D721Med (cell line): ENCODE results near the gene CD247.

Experiments used
- DNase-seq: peaks from one replicate; pipeline ENCODE4 v3.0.0; 2011; ENCODE audit warnings: low spot score; ENCODE audit not compliant: insufficient read length
- FAIRE-seq: peaks from 2 replicates; lab custom pipeline; 2011; peaks lifted over from hg19 to GRCh38; lab: Jason Lieb, UNC
- TF ChIP-seq, protein P1 (sequence below): IDR thresholded peaks from 2 replicates; pipeline ENCODE4 v1.5.1; 2012; ENCODE audit warnings: mild to moderate bottlenecking, control low read depth; ENCODE audit not compliant: insufficient read depth; ENCODE audit errors: missing control alignments

Gene CD247

DNA sequence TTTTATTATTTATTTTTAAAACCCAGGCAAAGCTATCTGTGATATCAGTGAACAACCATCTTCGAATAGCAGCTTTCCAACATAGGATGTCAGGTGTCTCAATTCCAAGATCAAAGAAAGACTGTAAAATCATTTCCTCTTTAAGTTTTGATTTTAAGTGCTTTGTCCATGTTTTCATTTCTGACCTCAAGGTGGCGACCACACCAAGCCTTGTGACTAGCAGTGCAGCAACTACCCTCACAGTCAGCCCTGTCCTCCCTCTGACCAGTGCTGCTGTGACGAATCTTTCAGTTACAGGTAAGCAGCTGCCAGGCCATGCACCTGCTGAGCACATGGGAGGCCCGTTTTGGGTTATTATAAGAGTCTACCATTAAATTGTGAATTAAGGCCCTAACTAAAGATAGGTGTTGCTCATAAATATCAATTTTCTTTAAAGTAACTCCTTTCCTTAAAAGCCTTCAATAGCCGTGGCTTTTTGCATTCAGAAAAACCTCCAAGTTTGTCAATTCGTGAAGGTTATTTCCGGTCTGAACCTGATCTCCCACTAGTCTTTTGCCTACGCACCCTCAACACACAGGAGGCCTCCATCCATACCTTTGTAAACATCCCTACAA lies 117.0 kb downstream of the CD247 start:
- TF ChIP-seq, protein P1, sequence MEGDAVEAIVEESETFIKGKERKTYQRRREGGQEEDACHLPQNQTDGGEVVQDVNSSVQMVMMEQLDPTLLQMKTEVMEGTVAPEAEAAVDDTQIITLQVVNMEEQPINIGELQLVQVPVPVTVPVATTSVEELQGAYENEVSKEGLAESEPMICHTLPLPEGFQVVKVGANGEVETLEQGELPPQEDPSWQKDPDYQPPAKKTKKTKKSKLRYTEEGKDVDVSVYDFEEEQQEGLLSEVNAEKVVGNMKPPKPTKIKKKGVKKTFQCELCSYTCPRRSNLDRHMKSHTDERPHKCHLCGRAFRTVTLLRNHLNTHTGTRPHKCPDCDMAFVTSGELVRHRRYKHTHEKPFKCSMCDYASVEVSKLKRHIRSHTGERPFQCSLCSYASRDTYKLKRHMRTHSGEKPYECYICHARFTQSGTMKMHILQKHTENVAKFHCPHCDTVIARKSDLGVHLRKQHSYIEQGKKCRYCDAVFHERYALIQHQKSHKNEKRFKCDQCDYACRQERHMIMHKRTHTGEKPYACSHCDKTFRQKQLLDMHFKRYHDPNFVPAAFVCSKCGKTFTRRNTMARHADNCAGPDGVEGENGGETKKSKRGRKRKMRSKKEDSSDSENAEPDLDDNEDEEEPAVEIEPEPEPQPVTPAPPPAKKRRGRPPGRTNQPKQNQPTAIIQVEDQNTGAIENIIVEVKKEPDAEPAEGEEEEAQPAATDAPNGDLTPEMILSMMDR: peak; percentile 78
- FAIRE-seq (peak; percentile 97), DNase-seq (no peak)

DNA sequence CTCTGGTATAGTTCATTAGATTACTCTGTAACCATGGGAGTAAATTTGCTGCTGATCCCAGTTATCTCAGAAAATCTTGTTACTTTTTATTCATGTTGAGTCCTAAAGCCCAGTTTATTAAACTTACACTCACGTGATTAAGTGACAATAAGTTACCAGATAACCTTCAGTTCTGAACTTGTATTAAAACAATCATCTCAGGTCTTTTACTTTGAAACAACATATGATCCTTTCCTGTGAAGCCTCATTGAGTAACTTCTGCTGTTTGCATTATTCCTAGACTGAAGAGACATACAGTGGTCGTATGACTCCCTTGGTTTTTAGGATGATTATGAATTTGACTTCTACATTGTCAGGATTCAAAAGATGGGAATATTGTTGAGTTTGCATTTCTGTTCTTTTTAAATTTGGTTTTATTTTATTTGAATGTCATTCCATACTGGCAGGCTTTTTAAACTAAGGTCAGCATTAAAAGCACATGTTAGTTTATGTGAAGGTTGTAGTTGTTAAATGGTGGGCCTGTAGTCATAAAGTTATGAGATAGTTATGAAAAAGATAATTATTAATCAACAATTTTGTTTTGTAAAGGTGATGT lies 117.9 kb downstream of the CD247 start:
- DNase-seq (no peak), FAIRE-seq (peak; percentile 91)
- TF ChIP-seq, protein P1: no peak

DNA sequence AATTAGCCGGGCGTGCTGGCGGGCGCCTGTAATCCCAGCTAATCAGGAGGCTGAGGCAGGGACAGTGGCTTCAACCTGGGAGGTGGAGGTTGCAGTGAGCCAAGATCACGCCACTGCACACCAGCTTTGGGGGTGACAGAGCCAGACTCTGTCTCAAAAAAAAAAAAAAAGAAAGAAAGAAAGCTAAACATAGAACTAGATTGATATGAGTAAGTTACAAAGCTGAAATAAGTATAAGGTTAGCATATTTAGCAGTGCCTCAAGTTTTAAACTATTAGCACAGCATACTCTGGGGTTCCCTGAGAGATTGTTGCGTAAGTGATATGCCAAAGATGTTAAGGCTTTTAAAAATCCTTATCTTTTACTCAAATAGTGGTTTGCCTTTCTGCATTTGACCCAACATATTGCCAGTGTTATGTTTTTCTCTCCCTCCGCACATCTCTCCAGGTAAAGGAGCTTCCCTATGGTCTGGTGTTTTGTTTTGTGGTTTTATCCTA lies 126.1 kb downstream of the CD247 start:
- FAIRE-seq: peak; percentile 88
- TF ChIP-seq, protein P1: no peak
- no peak for DNase-seq

DNA sequence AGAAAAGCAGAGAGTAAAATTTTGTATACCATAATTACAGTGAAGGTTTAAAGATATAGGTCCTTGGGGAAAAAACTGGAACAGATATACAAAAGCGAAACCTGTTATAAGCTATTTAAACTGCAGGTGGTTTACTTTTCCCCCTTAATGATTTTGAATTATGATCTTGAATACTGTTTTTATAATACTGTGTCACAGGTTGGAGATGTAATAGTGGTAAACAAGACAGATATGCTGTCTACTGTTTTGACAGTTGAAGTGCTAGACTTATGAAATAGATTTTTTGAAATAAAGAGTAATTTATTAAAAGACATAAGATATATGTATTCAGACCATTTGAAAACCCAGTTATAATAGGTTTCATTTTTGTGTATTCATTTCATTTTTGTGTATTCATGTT lies 129.4 kb downstream of the CD247 start:
- FAIRE-seq (no peak), DNase-seq (no peak)
- TF ChIP-seq, protein P1: no peak

DNA sequence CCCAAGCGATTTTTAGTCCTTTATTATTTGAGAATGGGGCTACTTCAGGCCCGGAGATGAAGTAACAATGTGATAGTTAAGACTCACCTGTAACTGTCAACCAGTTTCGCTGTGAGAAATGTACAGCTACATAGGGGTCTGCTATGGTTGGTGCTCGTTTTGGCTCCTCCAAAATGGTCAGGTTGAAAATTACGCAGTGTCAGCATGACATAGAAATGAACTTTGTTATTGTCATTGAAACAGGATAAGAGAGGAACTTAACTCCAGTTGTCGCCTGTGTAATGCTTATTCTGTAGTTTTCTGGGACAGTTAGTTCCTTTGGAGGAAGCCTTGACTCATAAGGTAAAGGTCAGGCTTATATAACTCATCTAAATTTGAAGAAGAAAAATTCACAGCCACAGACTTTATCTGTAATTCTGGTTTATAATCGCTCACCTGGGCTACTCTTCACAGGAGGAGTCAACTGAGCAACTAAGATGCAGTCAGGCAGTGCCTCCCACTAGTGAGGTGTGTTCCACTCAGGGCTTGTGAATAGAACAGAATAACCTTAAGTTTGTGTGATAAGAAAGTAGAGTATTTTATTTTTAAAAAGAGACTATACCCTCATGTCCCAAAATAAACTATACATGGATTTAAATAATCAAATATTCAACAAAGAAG lies 130.9 kb downstream of the CD247 start:
- DNase-seq (no peak), FAIRE-seq (no peak)
- TF ChIP-seq, protein P1: no peak
